GM12878 (cell line): ENCODE data around the gene CSAD. TPM values are rescaled to one million over a fixed set of nuclear protein-coding genes. Genes with fewer than 3 reads are reported as not detected.

Experiments used
- ATAC-seq: fragments of 200-7000 bp; cut with Tn5 transposase; 3 replicates; pipeline ENCODE4 v1.9.1; 2020; ENCODE audit warnings: mild to moderate bottlenecking, moderate library complexity
- BruUV-seq: library from RNA; stranded (reverse); fragments of 400-500 nt; replicated peaks from 2 replicates; lab custom pipeline; 2021; lab: Mats Ljungman, UMichigan
- CTCF ChIA-PET: fragments of 300-600 bp; sonication (Branson Sonifier 250); formaldehyde crosslinking; extraction: SDS; loops from one replicate; lab custom pipeline; 2021; ENCODE audit warnings: inconsistent platforms; lab: Yijun Ruan, JAX
- POLR2A ChIA-PET: fragments of 350-600 bp; formaldehyde crosslinking; extraction: SDS; loops from one replicate; lab custom pipeline; 2021; ENCODE audit warnings: inconsistent platforms; lab: Charles Lee
- RAD21 ChIA-PET: fragments of 300-600 bp; sonication (Branson Sonifier 250); formaldehyde crosslinking; loops from one replicate; lab custom pipeline; 2023; ENCODE audit warnings: antibody characterized with exemption; ENCODE audit not compliant: unreplicated experiment; lab: Charles Lee
- SMC1A ChIA-PET: fragments of 300-600 bp; sonication (Branson Sonifier 250); formaldehyde crosslinking; loops from one replicate; lab custom pipeline; 2023; ENCODE audit not compliant: unreplicated experiment, uncharacterized antibody; lab: Charles Lee
- DNase-seq: peaks from one replicate; pipeline ENCODE4 v3.0.0-alpha.2; 2011; ENCODE audit warnings: low read depth, low spot score
- FAIRE-seq: peaks from 3 replicates; lab custom pipeline; 2011; peaks lifted over from hg19 to GRCh38; lab: Jason Lieb, UNC
- H2AFZ ChIP-seq: 2 replicates; pipeline ENCODE4 v1.6.0; 2011; ENCODE audit warnings: low read depth, low read length, control low read depth; ENCODE audit not compliant: control insufficient read depth
- H3K27ac ChIP-seq: 2 replicates; pipeline ENCODE4 v1.5.1; 2011; ENCODE audit warnings: control low read depth; ENCODE audit not compliant: control insufficient read depth, insufficient read depth
- H3K27me3 ChIP-seq, 2 experiments: replicated peaks in 1 of 2; 2 replicates each; pipeline versions ENCODE4 v1.6.0 to v1.6.1; 2011; ENCODE audit warnings: low read length in 1 of 2; ENCODE audit not compliant: control insufficient read depth in 2 of 2, insufficient read depth in 2 of 2
- H3K36me3 ChIP-seq, 2 experiments: 2 replicates each; pipeline ENCODE4 v1.5.1; 2011; ENCODE audit warnings: low read length in 1 of 2; ENCODE audit not compliant: control insufficient read depth in 2 of 2, insufficient read depth in 2 of 2
- H3K4me1 ChIP-seq: 2 replicates; pipeline ENCODE4 v1.6.1; 2011; ENCODE audit warnings: mild to moderate bottlenecking, low read length, moderate library complexity, mixed read lengths; ENCODE audit not compliant: control insufficient read depth, insufficient read depth
- H3K4me2 ChIP-seq: 2 replicates; pipeline ENCODE4 v1.6.0; 2011; ENCODE audit warnings: control low read depth; ENCODE audit not compliant: control insufficient read depth, insufficient read depth
- H3K4me3 ChIP-seq: fragments of 200-600 bp; sonication (generic); 2 replicates; pipeline ENCODE4 v1.5.1; 2016
- H3K79me2 ChIP-seq: 2 replicates; pipeline ENCODE4 v1.6.0; 2011; ENCODE audit warnings: low read length; ENCODE audit not compliant: control insufficient read depth, insufficient read depth
- H3K9ac ChIP-seq: 2 replicates; pipeline ENCODE4 v1.8.0; 2011; ENCODE audit warnings: low read length, control low read depth, mixed read lengths; ENCODE audit not compliant: control insufficient read depth, insufficient read depth
- H3K9me3 ChIP-seq: replicated peaks from 3 replicates; pipeline ENCODE4 v1.5.1; 2011; ENCODE audit warnings: mild to moderate bottlenecking, low read length; ENCODE audit not compliant: control insufficient read depth, insufficient read depth
- H4K20me1 ChIP-seq: 2 replicates; pipeline ENCODE4 v1.6.0; 2011; ENCODE audit not compliant: control insufficient read depth, insufficient read depth
- CBX3 ChIP-seq: fragments of 200-600 bp; sonication (generic); IDR thresholded peaks from 2 replicates; pipeline ENCODE4 v1.6.1; 2016; ENCODE audit warnings: low read depth, borderline replicate concordance
- CEBPB ChIP-seq, 2 experiments: fragments of 150-350 bp in 1 of 2; IDR thresholded peaks; 2 replicates each; pipeline ENCODE4 v1.6.1; 2012 to 2014; ENCODE audit warnings: low read depth in 2 of 2, low read length in 2 of 2, borderline replicate concordance in 1 of 2, inconsistent platforms in 1 of 2
- FOS ChIP-seq: IDR thresholded peaks from 3 replicates; pipeline ENCODE4 v1.6.1; 2011; ENCODE audit warnings: borderline replicate concordance; ENCODE audit not compliant: insufficient read length; ENCODE audit errors: extremely low read depth
- JUND ChIP-seq: IDR thresholded peaks from 2 replicates; pipeline ENCODE4 v1.6.1; 2012; ENCODE audit warnings: low read depth, mild to moderate bottlenecking, low read length, improper control_type of control experiment, moderate library complexity
- MEF2A ChIP-seq: IDR thresholded peaks from 2 replicates; pipeline ENCODE4 v1.6.1; 2011; ENCODE audit warnings: low read depth, mild to moderate bottlenecking, low read length, moderate library complexity; ENCODE audit not compliant: insufficient read depth
- MYB ChIP-seq: fragments of 150-350 bp; IDR thresholded peaks from 2 replicates; pipeline ENCODE4 v1.6.1; 2014; ENCODE audit warnings: mild to moderate bottlenecking, low read depth, low read length, borderline replicate concordance
- NR2F1 ChIP-seq: fragments of 450-650 bp; conservative IDR thresholded peaks from 2 replicates; pipeline ENCODE4 v1.6.1; 2017; ENCODE audit warnings: mild to moderate bottlenecking
- SIN3A ChIP-seq: IDR thresholded peaks from 2 replicates; pipeline ENCODE4 v1.6.1; 2012; ENCODE audit warnings: low read depth, low read length, improper control_type of control experiment
- SMAD5 ChIP-seq: IDR thresholded peaks from 2 replicates; pipeline ENCODE4 v1.6.1; 2016; ENCODE audit warnings: antibody characterized with exemption, low read depth
- SRF ChIP-seq, 2 experiments: IDR thresholded peaks; 2 replicates each; pipeline ENCODE4 v1.6.1; 2011; ENCODE audit warnings: low read depth in 2 of 2, low read length in 2 of 2, mild to moderate bottlenecking in 1 of 2, moderate library complexity in 1 of 2
- STAT1 ChIP-seq: fragments of 450-650 bp; conservative IDR thresholded peaks from 2 replicates; pipeline ENCODE4 v1.6.1; 2014; ENCODE audit warnings: antibody characterized with exemption, mild to moderate bottlenecking
- STAT3 ChIP-seq: IDR thresholded peaks from 2 replicates; pipeline ENCODE4 v1.6.1; 2011; ENCODE audit warnings: low read depth, low read length, improper control_type of control experiment
- SUPT20H ChIP-seq: IDR thresholded peaks from 2 replicates; pipeline ENCODE4 v1.6.1; 2011; ENCODE audit warnings: low read depth, mild to moderate bottlenecking, low read length, moderate library complexity, borderline replicate concordance; ENCODE audit not compliant: control insufficient read depth
- ZNF274 ChIP-seq: IDR thresholded peaks from one replicate; pipeline ENCODE4 v1.8.0; 2011; ENCODE audit not compliant: insufficient read length, insufficient read depth
- in situ Hi-C: fragments of 300-500 bp; cut with MboI; formaldehyde crosslinking; loops from 9 replicates; pipeline ENCODE4 v1.14.3; 2018; ENCODE audit warnings: mixed read lengths
- intact Hi-C: fragments of 100-400 bp; cut with micrococcal nuclease; formaldehyde crosslinking; loops from one replicate; pipeline ENCODE4 v1.14.2; 2022; ENCODE audit not compliant: unreplicated experiment
- polyA plus RNA-seq, 11 experiments: library from polyadenylated mRNA; depleted of rRNA in 4 of 11; unstranded in 6 of 11; stranded (reverse) in 5 of 11; fragments of >200 nt; fragmentation: Nextera tagmentation in 4 of 11; fragmentation: Illumina TruSeq in 1 of 11; extraction: Ambion mirVana in 4 of 11; extraction: Trizol in 1 of 11; gene quantifications; 1 replicate in 1 of 11; 2 replicates in 10 of 11; pipeline versions ENCODE4 v1.2.1 to v1.2.3, GENCODE V29; 2011 to 2016; ENCODE audit warnings: inconsistent platforms in 2 of 11, missing spikeins in 2 of 11, low read depth in 1 of 11
- total RNA-seq, 4 experiments: library from RNA; depleted of rRNA in 3 of 4; stranded (reverse); fragments of >200 nt in 3 of 4; fragmentation: Illumina TruSeq in 1 of 4; extraction: Trizol in 1 of 4; gene quantifications; 2 replicates each; pipeline versions ENCODE4 v1.2.1 to v1.2.3, GENCODE V29; 2013 to 2021
- TF ChIP-seq, protein P1 (sequence below): IDR thresholded peaks from 2 replicates; pipeline ENCODE4 v1.6.1; 2012; ENCODE audit warnings: improper control_type of control experiment, low read depth, low read length; ENCODE audit not compliant: insufficient replicate concordance
- TF ChIP-seq, protein P2 (sequence below): fragments of 450-650 bp; IDR thresholded peaks from 2 replicates; pipeline ENCODE4 v1.6.1; 2014; ENCODE audit warnings: mild to moderate bottlenecking

The CSAD gene
- total and polyA plus RNA-seq, 10 of the 15 experiments (the other 5 are each of a cell fraction or from before 2014, with no cell fraction given): 1.1 to 20.4 (median 6.2) TPM

DNA sequence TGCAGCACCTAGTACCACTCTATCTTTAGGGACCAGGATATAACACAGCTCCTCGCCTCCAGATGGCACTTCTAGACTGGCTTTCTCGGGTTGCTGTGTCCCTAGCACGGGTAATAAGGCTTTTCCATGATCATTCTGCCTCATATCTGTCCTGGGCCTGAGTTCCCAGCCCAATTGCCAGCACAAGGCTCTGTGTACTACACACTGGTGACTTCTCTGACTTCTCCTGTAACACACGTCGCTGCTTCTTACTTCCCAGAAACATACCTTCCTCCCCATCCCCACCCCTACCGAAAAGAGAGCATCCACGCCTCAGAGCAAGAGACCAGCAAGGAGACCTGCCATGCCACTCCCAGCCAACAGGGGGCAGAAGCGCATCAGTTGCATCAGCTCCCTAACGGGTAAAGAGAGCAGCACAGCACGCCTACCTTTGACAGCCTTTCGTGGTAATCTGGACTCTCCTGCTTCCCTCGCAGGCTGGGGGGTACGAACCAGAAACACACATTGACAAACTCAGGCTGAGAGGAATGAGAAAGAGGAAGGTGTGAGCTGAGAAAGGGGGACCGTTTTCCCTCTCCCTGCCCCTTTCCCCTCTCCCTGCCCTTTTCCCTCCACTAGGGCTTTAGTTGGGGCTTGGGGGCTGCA is 21.4 kb downstream of the CSAD start (continued):
- TF ChIP-seq CEBPB (IDR thresholded peaks at IDR 0.05; ENCODE audit: borderline replicate concordance in 1 of 2, low read depth in 2 of 2, low read length in 2 of 2): 0 out of 4 replicates have a peak, but pooled peaks of 1 of the 2 experiments have one; percentile 22
- TF ChIP-seq SUPT20H: no peak
- TF ChIP-seq SRF (IDR thresholded peaks at IDR 0.05; ENCODE audit: low read depth in 2 of 2, low read length in 2 of 2): no peak

DNA sequence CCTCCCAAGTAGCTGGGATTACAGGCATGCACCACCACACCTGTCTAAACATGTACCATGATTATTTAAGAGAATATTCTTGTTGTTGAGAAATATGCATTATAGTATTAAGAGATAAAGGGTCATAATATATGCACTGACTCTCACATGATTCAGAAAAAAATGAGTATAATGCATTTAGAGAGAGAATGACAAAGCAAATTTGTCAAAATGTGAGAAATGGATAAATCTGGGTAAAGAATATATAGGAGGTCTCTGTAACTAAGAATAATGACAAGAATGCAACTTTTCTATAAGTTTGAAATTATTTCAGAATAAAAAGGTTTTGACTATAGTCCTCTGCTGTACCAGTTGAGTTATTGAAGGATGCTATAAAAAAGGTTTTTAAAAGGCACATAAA is 28.3 kb downstream of the CSAD start:
- no peak overlapping the region for H3K9ac ChIP-seq
- H3K79me2 ChIP-seq: no peaks in the 10 kb centered on the region
- H3K4me2 ChIP-seq: no peak overlapping the region
- CTCF ChIA-PET: interaction anchor here (0.6 to 2.1 kb wide), 2 partner anchors 50 to 62 kb away, joined by 3 to 6 read pairs; partner anchors contain the start of gene SOAT2
- ATAC-seq: no peak
- SMC1A ChIA-PET: interaction anchor here (0.6 to 0.9 kb wide), 2 partner anchors 62 to 461 kb away, joined by 3 read pairs; no protein-coding TSS in a partner anchor
- H3K4me1 ChIP-seq: no peaks in the 10 kb centered on the region
- POLR2A ChIA-PET: no interaction called here
- no peaks in the 10 kb centered on the region for H3K27me3 ChIP-seq
- H3K9me3 ChIP-seq: no peaks in the 10 kb centered on the region; the same call in 2 of the 3 replicates
- intact Hi-C loops: no loop called here
- in situ Hi-C loops: no loop called here
- no peak for FAIRE-seq
- no peaks in the 10 kb centered on the region for H4K20me1 ChIP-seq
- no peak for DNase-seq
- no peak overlapping the region for H3K27ac ChIP-seq
- no TSS peak for BruUV-seq
- H2AFZ ChIP-seq: no peak overlapping the region
- RAD21 ChIA-PET: interaction anchor here (0.7 kb wide), 1 partner anchor 84 kb away, joined by 3 read pairs; no protein-coding TSS in a partner anchor
- H3K36me3 ChIP-seq: no peaks in the 10 kb centered on the region
- no peak overlapping the region for H3K4me3 ChIP-seq
- TF ChIP-seq MYB (no peak), CBX3 (no peak), ZNF274 (no peak), MEF2A (no peak), STAT3 (no peak), SMAD5 (no peak), JUND (no peak), STAT1 (no peak), NR2F1 (no peak), FOS (no peak), SIN3A (no peak)
- TF ChIP-seq, protein P1, sequence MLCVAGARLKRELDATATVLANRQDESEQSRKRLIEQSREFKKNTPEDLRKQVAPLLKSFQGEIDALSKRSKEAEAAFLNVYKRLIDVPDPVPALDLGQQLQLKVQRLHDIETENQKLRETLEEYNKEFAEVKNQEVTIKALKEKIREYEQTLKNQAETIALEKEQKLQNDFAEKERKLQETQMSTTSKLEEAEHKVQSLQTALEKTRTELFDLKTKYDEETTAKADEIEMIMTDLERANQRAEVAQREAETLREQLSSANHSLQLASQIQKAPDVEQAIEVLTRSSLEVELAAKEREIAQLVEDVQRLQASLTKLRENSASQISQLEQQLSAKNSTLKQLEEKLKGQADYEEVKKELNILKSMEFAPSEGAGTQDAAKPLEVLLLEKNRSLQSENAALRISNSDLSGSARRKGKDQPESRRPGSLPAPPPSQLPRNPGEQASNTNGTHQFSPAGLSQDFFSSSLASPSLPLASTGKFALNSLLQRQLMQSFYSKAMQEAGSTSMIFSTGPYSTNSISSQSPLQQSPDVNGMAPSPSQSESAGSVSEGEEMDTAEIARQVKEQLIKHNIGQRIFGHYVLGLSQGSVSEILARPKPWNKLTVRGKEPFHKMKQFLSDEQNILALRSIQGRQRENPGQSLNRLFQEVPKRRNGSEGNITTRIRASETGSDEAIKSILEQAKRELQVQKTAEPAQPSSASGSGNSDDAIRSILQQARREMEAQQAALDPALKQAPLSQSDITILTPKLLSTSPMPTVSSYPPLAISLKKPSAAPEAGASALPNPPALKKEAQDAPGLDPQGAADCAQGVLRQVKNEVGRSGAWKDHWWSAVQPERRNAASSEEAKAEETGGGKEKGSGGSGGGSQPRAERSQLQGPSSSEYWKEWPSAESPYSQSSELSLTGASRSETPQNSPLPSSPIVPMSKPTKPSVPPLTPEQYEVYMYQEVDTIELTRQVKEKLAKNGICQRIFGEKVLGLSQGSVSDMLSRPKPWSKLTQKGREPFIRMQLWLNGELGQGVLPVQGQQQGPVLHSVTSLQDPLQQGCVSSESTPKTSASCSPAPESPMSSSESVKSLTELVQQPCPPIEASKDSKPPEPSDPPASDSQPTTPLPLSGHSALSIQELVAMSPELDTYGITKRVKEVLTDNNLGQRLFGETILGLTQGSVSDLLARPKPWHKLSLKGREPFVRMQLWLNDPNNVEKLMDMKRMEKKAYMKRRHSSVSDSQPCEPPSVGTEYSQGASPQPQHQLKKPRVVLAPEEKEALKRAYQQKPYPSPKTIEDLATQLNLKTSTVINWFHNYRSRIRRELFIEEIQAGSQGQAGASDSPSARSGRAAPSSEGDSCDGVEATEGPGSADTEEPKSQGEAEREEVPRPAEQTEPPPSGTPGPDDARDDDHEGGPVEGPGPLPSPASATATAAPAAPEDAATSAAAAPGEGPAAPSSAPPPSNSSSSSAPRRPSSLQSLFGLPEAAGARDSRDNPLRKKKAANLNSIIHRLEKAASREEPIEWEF: no peak
- TF ChIP-seq, protein P2, sequence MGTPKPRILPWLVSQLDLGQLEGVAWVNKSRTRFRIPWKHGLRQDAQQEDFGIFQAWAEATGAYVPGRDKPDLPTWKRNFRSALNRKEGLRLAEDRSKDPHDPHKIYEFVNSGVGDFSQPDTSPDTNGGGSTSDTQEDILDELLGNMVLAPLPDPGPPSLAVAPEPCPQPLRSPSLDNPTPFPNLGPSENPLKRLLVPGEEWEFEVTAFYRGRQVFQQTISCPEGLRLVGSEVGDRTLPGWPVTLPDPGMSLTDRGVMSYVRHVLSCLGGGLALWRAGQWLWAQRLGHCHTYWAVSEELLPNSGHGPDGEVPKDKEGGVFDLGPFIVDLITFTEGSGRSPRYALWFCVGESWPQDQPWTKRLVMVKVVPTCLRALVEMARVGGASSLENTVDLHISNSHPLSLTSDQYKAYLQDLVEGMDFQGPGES: no peak
